Measurements from ENCODE around the gene PELO.

Gene PELO

DNA sequence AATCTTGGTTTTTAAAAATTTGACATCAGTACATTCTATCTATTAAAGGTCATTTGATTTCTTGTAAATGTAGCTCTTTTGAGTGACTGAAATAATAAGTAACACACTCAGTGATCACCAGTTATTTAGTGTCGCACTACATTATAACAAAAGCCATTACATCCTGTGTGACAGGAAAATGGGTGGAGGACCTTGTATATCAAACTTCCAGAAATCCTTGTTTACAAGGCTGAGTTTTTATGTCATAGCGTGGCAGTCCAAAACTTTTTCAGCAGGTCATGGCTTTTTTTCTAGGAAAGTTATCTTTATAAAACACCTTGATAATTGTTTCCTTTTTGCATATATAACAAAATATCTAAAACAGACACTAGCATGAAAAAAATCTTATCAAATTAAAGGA is 14.4 kb upstream of the PELO start:
- no peak for DNase-seq

DNA sequence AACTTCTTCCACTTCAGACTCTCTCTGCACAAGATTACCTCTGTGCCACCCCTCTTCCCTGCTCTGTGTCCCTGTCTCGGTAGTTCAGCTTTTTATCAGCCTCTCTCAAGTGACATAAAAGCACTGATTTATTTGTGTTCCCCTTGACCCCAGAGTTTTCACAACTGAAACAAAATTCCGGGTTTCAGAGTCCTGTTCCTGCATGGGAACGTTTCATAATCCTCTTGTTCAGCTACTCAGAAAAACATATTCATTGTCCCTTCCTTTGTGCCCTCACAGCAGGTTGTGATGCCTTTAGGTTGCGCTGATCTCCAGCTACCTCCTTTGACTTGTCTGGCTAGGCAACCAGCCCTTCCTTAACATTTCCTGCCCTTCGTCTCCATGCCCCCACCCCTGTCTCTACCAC is 13.7 kb upstream of the PELO start:
- no peak for DNase-seq

DNA sequence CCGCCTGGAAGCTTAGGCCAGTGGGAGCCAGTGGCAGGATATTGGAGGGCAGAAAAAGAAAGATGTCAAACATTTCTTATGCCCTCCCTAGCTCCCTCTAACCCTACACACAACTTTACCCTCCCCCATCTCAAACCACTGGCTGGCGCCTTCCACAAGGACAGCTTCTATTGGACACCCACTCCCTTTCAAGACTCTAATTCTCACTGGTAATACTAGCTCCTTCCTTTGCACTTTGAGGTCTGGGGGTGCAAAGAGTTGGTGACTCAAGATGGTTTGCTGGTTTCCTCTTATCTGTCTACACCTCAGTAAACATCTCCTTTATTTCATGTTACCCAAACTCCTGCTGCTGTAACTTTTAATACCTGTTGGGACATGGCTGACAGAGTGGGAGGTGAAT is 11.6 kb upstream of the PELO start:
- no peak for DNase-seq

DNA sequence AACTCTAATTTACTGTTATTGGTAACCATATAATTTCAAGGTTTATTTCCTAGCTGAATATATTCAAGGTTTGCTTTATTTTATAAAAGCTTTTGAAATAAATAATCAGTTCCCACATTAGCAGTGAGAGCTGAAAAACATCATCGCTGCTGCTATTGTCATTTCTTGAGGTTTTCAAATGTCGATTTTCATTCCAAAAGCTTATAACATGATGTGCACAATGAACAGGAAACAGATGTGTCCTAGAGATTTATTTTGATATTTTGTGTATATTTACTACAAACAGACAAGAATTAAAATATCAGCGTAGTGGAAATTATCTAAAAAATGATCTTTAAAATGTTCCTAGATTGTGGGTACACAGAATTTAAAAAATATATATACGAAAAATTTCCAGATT is 10.5 kb upstream of the PELO start:
- no peak for DNase-seq

DNA sequence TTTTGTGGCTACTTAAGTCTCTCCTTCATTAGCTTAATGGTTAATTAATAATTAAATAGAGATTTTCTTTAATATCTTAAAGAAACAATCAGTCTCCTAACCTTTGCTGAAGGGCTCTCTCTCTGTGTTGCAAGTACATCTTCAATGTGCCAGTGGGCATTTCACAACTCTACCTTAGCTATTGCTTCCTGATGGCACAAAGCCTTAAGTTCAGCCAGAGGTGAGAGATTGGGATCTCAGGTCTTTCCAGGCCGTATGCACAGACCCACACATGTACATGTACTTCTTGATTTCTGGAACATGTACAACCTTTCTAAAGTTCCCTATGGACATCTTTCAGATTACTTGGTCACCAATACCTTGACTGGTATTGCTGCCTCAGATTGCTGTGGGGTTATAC is 8.9 kb upstream of the PELO start:
- no peak for DNase-seq

DNA sequence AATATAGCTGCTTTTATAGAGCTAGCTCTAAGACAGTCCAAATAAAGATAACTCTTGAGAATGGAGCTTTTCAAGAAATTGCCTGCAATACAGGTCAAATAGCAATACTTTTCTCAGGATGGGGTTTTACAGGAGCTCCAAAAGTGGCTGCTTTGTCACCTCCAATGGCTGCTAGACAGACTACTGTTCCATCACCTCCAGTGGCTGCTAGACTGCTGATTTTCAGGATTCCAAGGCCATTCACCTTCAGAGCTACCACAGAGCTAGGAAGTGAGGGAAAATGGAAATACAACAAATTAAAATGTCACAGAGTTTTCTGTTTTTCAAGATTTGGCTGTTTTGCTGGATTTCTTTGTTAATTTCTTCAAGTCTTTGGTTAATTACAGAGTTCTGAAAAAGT is 8.5 kb upstream of the PELO start:
- no peak for DNase-seq

DNA sequence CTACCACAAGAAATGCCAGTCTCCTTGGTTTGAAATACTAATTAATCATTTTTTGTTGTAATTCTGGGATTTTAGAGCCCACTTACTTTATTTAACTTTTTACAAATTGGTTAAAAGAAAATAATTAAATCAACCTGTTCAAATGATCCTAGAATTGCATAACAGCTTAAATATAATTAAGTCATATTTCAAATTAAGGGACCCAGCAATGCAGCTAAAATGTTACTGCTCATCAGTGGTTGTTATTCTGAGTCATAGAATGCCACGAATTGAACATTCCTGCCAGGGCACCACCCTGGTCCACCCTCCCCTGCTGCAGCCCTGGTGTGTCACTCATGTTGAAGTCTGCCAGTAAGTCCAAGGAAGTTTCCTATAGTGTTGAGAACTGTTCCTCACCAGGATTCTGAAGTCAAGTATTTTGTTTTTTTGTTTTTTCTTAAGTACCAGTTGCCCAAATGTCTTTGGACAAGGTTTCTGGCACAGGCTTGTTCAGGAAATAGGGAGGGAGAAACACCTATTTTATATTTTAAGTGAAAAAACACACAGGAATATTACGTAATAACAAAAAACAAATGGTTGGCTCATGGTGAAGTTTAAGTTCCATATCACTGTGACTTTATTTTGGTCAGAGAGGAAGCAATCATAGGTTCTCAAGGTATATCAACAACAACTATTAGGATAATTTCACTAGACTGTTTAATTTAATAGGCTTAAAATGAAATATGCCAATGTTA is 4.3 kb upstream of the PELO start:
- no peak for DNase-seq

DNA sequence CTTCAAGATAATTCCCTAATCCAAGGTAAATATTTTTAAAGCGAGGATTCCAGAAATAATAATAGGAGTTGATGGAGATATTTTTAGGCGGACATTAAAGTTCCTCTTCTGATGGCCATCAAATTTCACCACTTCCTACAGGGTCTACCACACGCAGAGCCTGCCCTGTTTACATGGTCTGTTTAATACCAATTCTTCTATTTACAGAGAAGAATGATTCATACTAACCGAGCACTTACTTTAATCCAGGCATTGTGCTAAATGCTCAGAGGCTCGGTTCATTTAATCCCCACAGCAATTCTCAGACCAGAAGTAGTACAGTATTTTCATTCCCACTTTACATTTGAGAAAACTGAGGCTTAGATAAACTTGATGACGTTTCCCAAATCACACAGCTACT is 3.0 kb upstream of the PELO start:
- no peak for DNase-seq

DNA sequence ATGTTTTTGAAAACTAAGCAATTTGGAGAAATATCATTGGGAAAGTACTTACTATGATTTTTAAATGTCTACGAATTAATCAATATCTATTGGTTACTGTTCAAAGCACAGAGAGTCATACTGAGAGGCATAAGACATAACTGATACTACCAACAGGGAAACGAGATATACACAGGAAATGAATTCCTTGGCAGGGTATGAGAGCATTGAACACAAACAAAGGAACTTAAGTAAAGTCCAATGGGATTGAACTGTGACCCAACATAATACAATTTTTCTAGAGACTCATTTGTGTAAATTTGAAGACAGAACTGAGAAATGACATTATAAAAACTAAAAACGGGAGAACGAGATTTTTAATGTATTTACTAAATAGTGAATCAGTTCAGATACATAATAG is 1.3 kb upstream of the PELO start:
- no peak for DNase-seq

DNA sequence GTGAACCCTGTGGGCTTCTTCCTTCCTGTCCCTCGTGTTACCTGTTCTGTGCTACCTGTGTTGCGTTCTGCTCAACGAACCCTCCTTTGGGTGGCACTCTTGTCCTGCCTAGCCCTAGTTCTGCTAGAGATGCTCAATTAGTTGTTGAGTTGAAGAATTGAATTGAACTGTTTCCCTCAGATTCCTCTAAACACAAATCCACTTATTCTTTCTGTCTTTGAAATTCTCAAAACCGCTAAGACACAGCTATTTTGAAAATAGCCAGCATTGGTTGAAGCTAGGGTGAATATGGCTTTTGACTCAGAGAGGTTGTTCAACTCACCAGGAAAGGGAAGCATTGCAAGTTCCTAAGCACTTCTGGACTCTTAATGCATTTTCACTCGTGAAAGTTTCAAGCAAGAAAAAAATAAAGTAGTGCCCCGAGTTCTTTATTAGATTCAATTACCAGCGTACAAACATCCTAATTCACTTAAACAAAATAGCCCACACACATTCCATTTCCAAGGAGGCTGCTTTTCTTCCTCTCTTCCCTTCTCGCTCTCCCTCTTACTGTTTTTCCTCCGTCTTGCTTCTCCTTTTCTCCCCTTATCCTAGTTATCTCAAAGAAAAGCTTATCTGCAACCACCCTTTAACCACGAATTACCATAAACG is 642 bp upstream of the PELO start:
- DNase-seq = no peak

GRCh38 chr5:52788505-52788821 is 747 bp downstream of the PELO start:
- no peak for DNase-seq

GRCh38 chr5:52789378-52789777 is 1.7 kb downstream of the PELO start:
- DNase-seq = no peak

DNA sequence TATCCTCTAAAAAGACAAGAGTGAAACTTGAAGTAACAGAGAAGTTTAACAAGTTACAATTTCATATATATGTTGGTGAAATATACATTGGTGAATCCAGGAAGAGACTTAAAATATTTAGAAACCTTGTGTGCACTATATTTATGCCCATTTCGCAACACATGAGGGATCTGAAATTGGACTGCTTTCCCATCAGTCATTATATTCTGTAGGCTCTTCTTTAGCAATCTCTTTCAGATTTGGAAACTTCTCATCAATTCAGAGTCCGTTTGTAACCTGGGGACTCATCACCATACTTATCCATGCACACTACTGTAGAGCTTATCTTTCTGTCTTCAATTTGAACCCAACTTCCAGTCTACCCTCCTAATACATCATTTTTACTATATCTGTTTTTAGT is 2.1 kb downstream of the PELO start:
- no peak for DNase-seq

DNA sequence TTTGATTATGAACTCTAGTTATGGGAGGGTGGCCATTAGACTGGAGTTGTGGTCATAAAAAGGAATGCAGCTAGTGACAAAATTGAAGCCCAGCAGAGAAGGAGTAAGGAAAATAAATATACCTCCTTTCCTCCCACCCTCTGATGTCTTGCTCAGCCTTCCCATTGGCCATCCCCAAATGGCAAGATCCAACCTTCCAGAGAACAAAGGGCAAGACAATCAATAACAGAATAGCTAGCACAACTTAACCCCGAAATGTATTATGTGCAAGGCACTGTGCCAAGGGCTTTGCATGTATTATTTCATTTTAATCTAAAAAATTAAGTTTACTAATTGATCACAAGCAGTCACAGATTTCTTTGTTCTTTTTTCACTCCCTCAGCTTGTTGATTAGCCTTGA is 3.6 kb downstream of the PELO start:
- no peak for DNase-seq

GRCh38 chr5:52794519-52794918 is 6.8 kb downstream of the PELO start:
- no peak for DNase-seq

- no peak for DNase-seq
Observed at GRCh38 chr5:52796031-52796430, 8.3 kb downstream of the PELO start.

- DNase-seq = no peak
Observed at GRCh38 chr5:52796516-52797103, 8.9 kb downstream of the PELO start.

- no peak for DNase-seq
Observed at GRCh38 chr5:52798938-52799337, 11.2 kb downstream of the PELO start.

DNA sequence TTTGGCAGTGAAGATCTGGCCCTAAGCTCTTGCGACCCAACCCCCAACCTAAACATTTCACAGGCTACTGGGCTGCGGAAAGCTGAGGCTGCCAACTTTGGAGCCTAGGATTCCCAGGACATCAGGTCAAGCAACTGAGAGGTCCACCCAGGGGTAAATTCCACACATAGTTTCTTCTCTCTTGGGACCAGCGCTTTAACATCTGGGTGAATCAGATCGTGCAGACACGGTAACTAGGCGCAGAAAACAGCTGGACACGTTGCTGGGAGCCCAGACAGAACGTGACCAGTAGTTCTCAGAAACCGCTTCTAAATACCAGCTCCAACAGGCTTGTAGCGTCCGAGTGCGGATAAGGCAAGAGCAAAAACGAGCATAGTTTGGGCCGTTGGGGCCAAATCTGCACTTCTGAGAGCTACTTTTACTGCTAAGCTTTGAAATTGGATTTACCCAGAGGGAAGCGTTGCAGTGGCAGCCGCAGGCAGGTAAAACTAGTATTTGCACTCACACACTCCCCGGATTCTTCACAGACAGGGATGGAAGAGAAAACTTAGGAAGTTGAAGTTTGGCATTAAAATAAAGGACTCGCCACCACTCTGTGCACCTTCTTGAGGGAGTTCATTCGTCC is 11.8 kb downstream of the PELO start:
- DNase-seq = no peak

DNA sequence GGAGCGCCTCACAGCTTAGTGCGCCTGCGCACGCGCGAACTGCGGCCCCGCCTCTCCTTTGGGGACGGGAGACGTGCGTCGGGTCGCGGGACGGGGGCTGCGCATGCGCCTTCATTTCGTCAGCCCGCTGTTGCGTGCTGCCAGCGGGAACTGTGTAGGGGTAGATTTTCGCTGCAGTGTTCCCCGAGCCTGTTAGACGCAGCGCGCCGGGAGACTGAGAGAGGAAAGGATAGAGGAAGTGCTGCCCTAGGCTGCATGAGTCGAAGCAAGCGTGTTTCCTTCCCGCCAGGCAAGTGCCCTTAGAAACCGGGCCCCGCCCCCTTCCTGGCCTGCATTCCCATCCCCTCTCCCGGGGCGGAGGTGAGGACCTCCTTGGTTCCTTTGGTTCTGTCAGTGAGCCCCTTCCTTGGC is 12.3 kb downstream of the PELO start:
- DNase-seq = peak; percentile 73

DNA sequence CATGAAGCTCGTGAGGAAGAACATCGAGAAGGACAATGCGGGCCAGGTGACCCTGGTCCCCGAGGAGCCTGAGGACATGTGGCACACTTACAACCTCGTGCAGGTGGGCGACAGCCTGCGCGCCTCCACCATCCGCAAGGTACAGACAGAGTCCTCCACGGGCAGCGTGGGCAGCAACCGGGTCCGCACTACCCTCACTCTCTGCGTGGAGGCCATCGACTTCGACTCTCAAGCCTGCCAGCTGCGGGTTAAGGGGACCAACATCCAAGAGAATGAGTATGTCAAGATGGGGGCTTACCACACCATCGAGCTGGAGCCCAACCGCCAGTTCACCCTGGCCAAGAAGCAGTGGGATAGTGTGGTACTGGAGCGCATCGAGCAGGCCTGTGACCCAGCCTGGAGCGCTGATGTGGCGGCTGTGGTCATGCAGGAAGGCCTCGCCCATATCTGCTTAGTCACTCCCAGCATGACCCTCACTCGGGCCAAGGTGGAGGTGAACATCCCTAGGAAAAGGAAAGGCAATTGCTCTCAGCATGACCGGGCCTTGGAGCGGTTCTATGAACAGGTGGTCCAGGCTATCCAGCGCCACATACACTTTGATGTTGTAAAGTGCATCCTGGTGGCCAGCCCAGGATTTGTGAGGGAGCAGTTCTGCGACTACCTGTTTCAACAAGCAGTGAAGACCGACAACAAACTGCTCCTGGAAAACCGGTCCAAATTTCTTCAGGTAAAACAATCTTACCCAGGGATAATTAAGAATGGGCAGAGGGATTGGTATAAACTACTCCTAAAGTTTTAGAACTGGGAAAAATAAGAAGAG is 12.9 kb downstream of the PELO start:
- no peak for DNase-seq

- no peak for DNase-seq
Observed at GRCh38 chr5:52801329-52801728, 13.6 kb downstream of the PELO start.

- DNase-seq = no peak
Observed at GRCh38 chr5:52802272-52802973, 14.7 kb downstream of the PELO start.

All from NCI-H1105 (cell line).